HG02588 (cell line): ENCODE measurements around the gene FAM163B.

Experiments used
- ATAC-seq: cut with Tn5 transposase; IDR thresholded peaks from one replicate; pipeline ENCODE4 v1.9.1; 2021; ENCODE audit warnings: mild to moderate bottlenecking, moderate library complexity; ENCODE audit not compliant: unreplicated experiment

Gene FAM163B

GRCh38 chr9:133532937-133533668 lies 76.1 kb downstream of the FAM163B start:
- ATAC-seq, result no peak

DNA sequence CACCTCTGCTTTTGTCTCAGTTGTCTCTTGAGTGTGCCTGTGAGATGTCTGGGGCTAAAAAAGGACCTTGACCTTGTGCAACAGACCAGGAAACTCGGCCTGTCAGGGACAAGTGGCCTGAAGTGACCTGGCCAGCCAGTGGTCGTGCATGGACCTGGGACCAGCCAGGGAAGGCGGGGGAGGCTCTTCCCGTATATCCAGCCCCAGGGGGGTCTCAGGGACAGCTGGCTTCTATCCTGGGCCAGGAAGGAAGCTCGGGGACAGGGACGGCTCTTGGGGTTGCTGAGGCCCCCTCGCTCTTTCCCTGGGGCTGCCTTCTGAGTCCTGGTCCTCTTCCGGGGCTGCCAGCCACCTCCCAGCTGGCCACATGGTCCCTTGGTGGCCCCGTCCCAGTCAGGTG lies 77.9 kb downstream of the FAM163B start:
- no peak for ATAC-seq

- no peak for ATAC-seq
Observed at GRCh38 chr9:133529874-133530273, 79.3 kb downstream of the FAM163B start.

GRCh38 chr9:133529457-133529856 lies 79.7 kb downstream of the FAM163B start:
- ATAC-seq, result no peak

DNA sequence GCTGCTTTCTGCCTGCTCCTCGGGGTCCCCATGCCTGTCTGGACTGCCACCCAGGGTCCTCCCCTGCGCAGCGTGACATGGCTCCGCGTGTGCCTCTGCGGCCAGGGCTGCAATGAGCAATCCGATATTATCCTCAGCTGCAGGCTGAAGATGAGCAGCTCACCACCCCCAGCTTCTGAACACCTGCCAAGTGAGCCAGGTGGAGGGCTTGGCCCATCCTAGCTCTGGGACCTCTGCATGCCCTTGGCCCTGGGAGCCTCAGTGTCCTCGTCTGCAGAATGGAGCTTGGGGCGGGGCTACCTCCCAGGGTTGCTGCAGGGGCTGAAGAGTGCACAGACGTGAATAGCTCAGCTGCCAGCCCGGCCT lies 80.3 kb downstream of the FAM163B start:
- no peak for ATAC-seq

- ATAC-seq, result no peak
Observed at GRCh38 chr9:133528001-133528875, 81.0 kb downstream of the FAM163B start.

DNA sequence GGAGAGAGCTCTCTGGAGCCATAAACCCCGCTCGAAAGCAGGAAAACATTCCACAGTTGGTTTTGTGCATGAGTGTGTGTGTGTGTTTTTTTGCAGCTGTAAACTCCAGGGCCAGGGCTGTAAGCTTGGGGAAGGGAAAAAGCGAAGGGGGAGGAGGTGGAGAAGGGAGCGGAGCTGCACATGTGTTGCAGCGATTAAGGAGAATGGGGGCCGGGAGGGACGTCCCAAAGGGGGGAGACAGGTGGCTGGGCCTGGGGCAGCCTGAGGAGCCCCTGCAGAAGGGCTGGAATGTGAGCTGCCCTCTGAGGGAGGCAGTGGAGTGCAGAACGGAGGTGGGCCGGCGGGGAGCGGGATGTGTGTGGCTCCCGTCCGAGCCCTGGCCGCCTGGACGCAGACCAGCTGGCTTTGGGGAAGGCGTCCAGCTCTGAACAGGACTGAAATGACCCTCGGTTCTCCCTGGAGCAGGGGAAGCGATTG lies 81.7 kb downstream of the FAM163B start:
- no peak for ATAC-seq
